ENCODE data around the gene PITPNM1.
"Not testable (repeated sequence)": the region's sequence is repeated elsewhere in the genome, so short reads cannot be mapped to it uniquely, and the experiment has no call there.

The PITPNM1 gene

GRCh38 chr11:67522844-67523555 is 17.8 kb upstream of the PITPNM1 start, which contains the start of gene CABP2:
Gene CABP2, minus strand, starts transcription at chr11:67523446. Its CDS starts 120 bp downstream, at chr11:67523326.
- no peak for DNase-seq

DNA sequence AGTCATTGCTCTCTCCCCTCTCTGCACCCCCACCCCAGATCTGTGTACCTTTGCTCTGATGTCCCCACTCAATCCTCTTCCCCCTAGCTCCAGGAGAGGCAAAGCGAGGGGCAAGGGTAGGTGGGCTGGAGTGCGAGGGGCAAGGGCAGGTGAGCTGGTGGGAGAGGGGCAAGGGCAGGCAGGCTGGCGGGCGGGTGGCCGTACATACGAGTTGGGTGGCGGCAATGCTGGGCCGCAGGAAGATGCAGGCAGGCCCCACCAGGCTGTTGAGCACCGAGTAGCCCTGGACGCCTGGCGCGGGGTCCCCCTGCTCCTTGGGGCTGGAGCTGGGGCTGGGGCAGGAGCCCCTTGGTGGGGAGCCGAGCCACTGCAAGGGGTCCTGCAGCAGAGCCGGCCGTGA is 17.2 kb upstream of the PITPNM1 start:
- no peak for DNase-seq

GRCh38 chr11:67521924-67522323 is 16.8 kb upstream of the PITPNM1 start:
- no peak for DNase-seq

DNA sequence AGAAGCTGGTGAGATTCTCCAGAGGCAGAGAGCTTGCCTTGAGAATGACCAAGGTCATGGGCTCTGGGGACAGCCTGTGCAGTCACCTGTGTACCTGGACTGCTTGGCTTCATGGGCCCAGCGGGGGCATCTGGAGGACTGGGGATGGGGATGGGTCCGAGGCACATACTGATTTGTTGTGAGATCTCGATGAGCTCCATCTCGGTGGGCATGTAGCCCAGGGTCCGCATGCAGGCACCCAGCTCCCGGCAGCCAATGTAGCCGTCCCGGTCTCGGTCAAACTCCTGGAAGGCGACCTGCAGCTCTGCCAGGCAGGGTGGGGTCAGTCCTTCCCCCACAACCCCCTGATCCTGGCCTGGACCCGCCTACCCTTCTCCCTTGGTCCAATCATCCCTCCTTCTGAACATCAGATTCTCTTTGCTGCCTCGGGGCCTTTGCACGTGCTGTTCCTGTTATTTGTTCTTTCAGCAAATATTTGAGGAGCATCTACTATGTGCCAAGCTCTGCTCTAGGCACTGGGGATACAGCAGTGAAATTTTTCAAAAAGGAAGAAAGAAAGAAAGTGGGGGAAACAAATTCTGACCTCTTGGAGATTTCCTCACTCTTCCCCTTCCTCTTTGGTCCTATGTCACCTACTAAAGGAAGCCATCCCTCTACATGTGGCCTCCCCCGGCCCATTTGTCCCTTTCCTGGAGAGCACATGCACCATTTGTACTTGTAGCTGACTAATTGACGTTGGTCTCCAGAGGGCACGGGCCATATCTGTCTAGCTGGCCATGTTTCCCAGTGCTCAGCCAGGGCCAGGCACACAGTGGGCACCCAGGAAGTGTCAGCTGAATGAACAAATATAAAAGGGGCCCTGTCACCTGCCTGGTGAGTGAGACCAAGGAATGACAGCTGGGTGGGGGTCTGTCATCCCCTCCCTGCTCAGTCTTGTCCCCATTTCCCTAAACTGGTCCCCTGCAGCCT is 16.0 kb upstream of the PITPNM1 start:
- no peak for DNase-seq

DNA sequence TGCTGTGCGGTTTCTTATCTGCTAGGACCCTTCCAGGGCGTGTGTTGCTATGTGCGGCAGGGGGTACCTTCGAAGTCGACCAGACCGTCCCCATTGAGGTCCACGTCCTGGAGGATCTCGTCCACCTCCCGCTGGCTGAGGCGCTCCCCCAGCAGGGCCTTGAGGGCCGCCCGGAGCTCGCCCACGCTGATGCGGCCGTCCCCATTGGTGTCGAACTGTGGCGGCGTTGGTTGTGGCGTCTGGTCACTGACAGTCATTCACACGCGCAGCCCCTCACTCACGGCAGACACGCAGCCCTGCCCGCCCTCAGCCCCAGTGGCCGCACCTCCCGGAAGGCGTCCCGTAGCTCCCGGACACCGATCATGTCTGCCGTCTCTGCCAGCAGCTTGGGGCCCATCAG is 14.6 kb upstream of the PITPNM1 start:
- DNase-seq = no peak

- DNase-seq = no peak
These were observed 12.8 kb upstream of the PITPNM1 start for GRCh38 chr11:67517784-67518552.

DNA sequence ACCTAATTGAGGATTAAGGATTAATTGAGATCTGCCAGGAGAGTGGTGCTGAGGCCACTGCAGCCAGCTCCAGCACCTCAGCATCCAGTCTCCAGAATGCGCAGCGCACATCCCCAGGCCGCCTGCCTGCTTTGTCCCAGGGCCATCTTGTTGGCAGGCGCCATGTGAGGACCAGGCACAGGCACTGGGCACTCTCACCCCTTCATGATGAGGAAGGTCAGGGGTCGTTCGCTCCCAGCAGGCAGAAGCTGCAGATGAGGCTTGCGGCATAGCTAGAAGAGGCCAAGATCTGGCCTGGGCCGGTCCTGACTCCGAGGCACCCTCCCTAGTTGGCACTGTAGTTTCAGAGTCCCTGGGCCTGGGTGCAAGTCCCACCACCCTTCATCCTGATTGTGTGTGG is 11.6 kb upstream of the PITPNM1 start:
- DNase-seq = no peak

- no peak for DNase-seq
These were observed 9.0 kb upstream of the PITPNM1 start for GRCh38 chr11:67514116-67514515.

DNA sequence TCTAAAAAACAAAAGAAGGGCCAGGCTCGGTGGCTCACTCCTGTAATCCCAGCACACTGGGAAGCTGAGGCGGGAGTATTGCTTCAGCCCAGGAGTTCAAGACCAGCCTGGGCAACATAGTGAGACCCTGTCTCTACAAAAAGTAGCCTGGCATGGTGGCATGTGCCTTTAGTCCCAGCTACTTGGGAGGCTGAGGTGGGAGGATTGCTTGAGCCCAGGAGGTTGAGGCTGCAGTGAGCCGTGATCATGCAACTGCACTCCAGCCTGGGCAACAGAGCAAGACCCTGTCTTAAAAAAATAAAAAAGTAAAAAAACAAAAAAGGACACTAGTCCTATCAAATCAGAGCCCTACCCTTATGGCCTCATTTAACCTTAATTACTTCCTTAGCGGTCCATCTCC is 6.4 kb upstream of the PITPNM1 start:
- DNase-seq = not testable (repeated sequence)

DNA sequence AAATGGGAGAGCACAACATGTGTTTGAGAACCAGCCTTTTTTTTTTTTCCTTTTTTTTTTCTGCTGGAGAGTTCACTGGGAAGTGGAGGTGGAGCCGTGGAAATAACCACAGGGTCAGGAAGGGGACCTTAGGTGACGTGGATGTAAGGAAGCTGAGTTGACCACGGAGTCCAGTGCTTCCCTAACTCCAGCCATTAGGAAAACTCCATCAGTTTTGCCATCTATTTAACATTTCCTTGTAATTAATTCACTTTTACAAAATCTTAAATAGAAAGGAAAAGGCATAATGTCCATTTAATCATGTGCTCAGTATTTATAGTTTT is 4.8 kb upstream of the PITPNM1 start:
- no peak for DNase-seq

GRCh38 chr11:67508486-67509121 is 3.4 kb upstream of the PITPNM1 start:
- peak; percentile 91 for DNase-seq

- peak; percentile 100 for DNase-seq
These were observed 2.8 kb upstream of the PITPNM1 start, which contains the start of gene CDK2AP2 for GRCh38 chr11:67507864-67508485. Gene CDK2AP2, minus strand, starts transcription at chr11:67508162. Its CDS starts 80 bp downstream, at chr11:67508082.

- no peak for DNase-seq
These were observed 2.2 kb upstream of the PITPNM1 start for GRCh38 chr11:67507242-67507863.

- DNase-seq = no peak
These were observed 1.4 kb upstream of the PITPNM1 start for GRCh38 chr11:67506426-67507051.

- DNase-seq = peak; percentile 98
These were observed 638 bp upstream of the PITPNM1 start for GRCh38 chr11:67505605-67506396.

- peak; percentile 17 for DNase-seq
These were observed 886 bp downstream of the PITPNM1 start for GRCh38 chr11:67504005-67504949.

- no peak for DNase-seq
These were observed 1.8 kb downstream of the PITPNM1 start for GRCh38 chr11:67503119-67504004.
